A549 (cell line): ENCODE results near the gene ELOA2.

Experiments used
- CBX2 ChIP-seq: fragments of 200-600 bp; sonication (generic); IDR thresholded peaks from 2 replicates; pipeline ENCODE4 v1.6.1; 2016; ENCODE audit warnings: low read depth, mild to moderate bottlenecking, borderline replicate concordance
- CBX8 ChIP-seq: fragments of 200-600 bp; sonication (generic); IDR thresholded peaks from 2 replicates; pipeline ENCODE4 v1.6.1; 2016
- CEBPB ChIP-seq, 2 experiments: fragments of >200 bp in 1 of 2; sonication (Bioruptor Twin) in 1 of 2; formaldehyde crosslinking in 1 of 2; IDR thresholded peaks; 2 replicates each; pipeline ENCODE4 v1.6.1; 2012 to 2016
- CHD2 ChIP-seq: fragments of 150-350 bp; IDR thresholded peaks from 2 replicates; pipeline ENCODE4 v1.6.1; 2014; ENCODE audit warnings: low read length; ENCODE audit not compliant: partially characterized antibody
- CTCF ChIP-seq: fragments of >200 bp; sonication (Bioruptor Twin); formaldehyde crosslinking; IDR thresholded peaks from 3 replicates; pipeline ENCODE4 v1.5.1; 2016
- HDAC2 ChIP-seq: fragments of 200-600 bp; sonication (generic); IDR thresholded peaks from 2 replicates; pipeline ENCODE4 v1.6.1; 2016
- JUNB ChIP-seq: fragments of >200 bp; sonication (Bioruptor Twin); formaldehyde crosslinking; IDR thresholded peaks from 2 replicates; pipeline ENCODE4 v1.6.1; 2016
- MAZ ChIP-seq: fragments of 150-350 bp; IDR thresholded peaks from 2 replicates; pipeline ENCODE4 v1.6.1; 2014; ENCODE audit warnings: antibody characterized with exemption, low read depth, low read length, borderline replicate concordance
- NPAS2 ChIP-seq: fragments of 250-450 bp; sonication (Bioruptor Pico); IDR thresholded peaks from 2 replicates; pipeline ENCODE4 v1.8.0; 2022; ENCODE audit warnings: mild to moderate bottlenecking, moderate library complexity, borderline replicate concordance
- POLR2A ChIP-seq: IDR thresholded peaks from 2 replicates; pipeline ENCODE4 v1.6.1; 2012; ENCODE audit warnings: mild to moderate bottlenecking, low read length
- RAD21 ChIP-seq, 2 experiments: fragments of >200 bp in 1 of 2; sonication (Bioruptor Twin) in 1 of 2; formaldehyde crosslinking in 1 of 2; IDR thresholded peaks in 1 of 2; conservative IDR thresholded peaks in 1 of 2; 2 replicates in 1 of 2; 3 replicates in 1 of 2; pipeline ENCODE4 v1.6.1; 2012 to 2018; ENCODE audit warnings: inconsistent platforms in 1 of 2
- RFX5 ChIP-seq: fragments of 450-650 bp; IDR thresholded peaks from 2 replicates; pipeline ENCODE4 v1.7.1; 2014; ENCODE audit warnings: antibody characterized with exemption, mild to moderate bottlenecking, moderate library complexity
- SMC3 ChIP-seq: fragments of >200 bp; sonication (Bioruptor Twin); formaldehyde crosslinking; IDR thresholded peaks from 3 replicates; pipeline ENCODE4 v1.6.1; 2018; ENCODE audit warnings: inconsistent platforms

GRCh38 chr18:47063096-47063495, 27.7 kb upstream of the ELOA2 start:
- TF ChIP-seq NPAS2 (CRISPR knock-in tag): no peak
- no peak for TF ChIP-seq CTCF
- TF ChIP-seq CHD2: no peak
- no peak for TF ChIP-seq POLR2A
- no peak for TF ChIP-seq RAD21 (conservative IDR thresholded peaks at IDR 0.05 in 1 of 2, IDR thresholded peaks at IDR 0.05 in 1 of 2)
- no peak for TF ChIP-seq RFX5
- no peak for TF ChIP-seq MAZ
- no peak for TF ChIP-seq CEBPB (IDR thresholded peaks at IDR 0.05)
- no peak for TF ChIP-seq CBX8
- no peak for TF ChIP-seq JUNB
- TF ChIP-seq SMC3: no peak
- no peak for TF ChIP-seq CBX2
- TF ChIP-seq HDAC2: no peak
